Kidney epithelial cell (primary cell): ENCODE measurements around the gene GRM2. TPM values are rescaled to one million over a fixed set of nuclear protein-coding genes. Genes with fewer than 3 reads are reported as not detected.

Experiments used
- DNase-seq: peaks from one replicate; pipeline ENCODE4 v3.0.0-alpha.2; 2010; ENCODE audit warnings: low read depth
- H3K27me3 ChIP-seq: 2 replicates; pipeline ENCODE4 v1.6.0; 2011; ENCODE audit warnings: low read length; ENCODE audit not compliant: control insufficient read depth, insufficient read depth
- H3K36me3 ChIP-seq: 2 replicates; pipeline ENCODE4 v1.5.1; 2011; ENCODE audit warnings: low read length; ENCODE audit not compliant: control insufficient read depth, insufficient read depth
- H3K4me3 ChIP-seq: 2 replicates; pipeline ENCODE4 v1.5.1; 2011; ENCODE audit warnings: low read depth, mild to moderate bottlenecking, control low read depth, low read length
- CTCF ChIP-seq: IDR thresholded peaks from 2 replicates; pipeline ENCODE4 v1.5.1; 2011; ENCODE audit warnings: mild to moderate bottlenecking, moderate library complexity, low read length, control low read depth, inconsistent platforms; ENCODE audit not compliant: insufficient read depth, poor library complexity, severe bottlenecking
- total RNA-seq: library from RNA; depleted of rRNA; stranded (reverse); fragments of >200 nt; gene quantifications from 2 replicates; pipeline ENCODE4 v1.2.3, GENCODE V29; 2015

The GRM2 gene
- total RNA-seq, 1 donor from 2014 or later, result not detected

DNA sequence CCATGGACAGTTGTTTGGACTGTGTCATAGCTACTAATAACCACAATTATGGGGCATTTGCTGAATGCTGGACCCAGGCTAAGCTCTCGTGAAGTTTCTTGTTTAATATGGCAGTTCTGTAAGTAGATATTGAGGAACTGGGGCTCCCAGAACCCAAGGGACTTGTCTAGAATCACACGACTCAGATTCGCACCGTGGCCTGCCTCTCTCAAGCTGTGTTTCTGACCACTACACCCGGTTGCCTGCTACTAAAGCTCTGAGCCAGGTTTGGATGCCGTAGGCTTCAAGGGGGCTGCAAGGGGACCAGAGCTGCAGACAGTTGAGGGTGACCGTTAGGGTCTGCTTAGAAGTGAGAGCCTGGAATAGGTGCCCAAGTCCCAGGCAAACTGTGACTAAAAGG, 24.3 kb upstream of the GRM2 start:
- Histone ChIP-seq H3K36me3 (peaks cover 1% of the 10 kb centered on the region), H3K4me3 (no peak overlapping the region), H3K27me3 (no peaks in the 10 kb centered on the region)
- TF ChIP-seq CTCF, result no peak
- no peak for DNase-seq

- Histone ChIP-seq H3K4me3 (no peak overlapping the region), H3K27me3 (no peaks in the 10 kb centered on the region), H3K36me3 (peaks cover 1% of the 10 kb centered on the region)
- no peak for TF ChIP-seq CTCF
- no peak for DNase-seq
Measured at GRCh38 chr3:51683566-51683965, 23.3 kb upstream of the GRM2 start.

- no peak for DNase-seq
- Histone ChIP-seq H3K27me3 (no peaks in the 10 kb centered on the region), H3K4me3 (no peak overlapping the region), H3K36me3 (peaks cover 1% of the 10 kb centered on the region)
- TF ChIP-seq CTCF, result no peak
Measured at GRCh38 chr3:51684971-51685751, 21.7 kb upstream of the GRM2 start.

DNA sequence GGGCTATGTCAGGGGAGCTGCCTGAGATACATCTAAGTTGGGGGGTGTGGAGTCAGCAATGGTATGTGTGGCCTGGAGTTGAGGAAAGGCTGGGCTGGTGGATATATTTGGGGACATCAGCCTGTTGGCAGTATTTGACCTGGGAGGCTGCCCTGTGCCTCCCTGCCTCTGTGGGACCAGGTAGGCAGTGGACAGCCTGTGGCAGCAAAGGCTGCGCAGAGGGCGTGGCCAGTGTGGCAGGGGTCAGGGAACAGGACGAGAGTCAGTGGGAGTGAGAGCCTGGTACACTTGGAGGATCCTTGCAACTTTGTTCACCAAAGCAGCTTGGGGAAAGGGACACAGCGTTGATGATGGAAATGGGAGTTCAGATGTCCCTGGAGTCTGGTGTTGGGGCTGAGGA, 20.8 kb upstream of the GRM2 start:
- Histone ChIP-seq H3K27me3 (no peaks in the 10 kb centered on the region), H3K4me3 (no peak overlapping the region), H3K36me3 (peaks cover 1% of the 10 kb centered on the region)
- TF ChIP-seq CTCF, result no peak
- no peak for DNase-seq

DNA sequence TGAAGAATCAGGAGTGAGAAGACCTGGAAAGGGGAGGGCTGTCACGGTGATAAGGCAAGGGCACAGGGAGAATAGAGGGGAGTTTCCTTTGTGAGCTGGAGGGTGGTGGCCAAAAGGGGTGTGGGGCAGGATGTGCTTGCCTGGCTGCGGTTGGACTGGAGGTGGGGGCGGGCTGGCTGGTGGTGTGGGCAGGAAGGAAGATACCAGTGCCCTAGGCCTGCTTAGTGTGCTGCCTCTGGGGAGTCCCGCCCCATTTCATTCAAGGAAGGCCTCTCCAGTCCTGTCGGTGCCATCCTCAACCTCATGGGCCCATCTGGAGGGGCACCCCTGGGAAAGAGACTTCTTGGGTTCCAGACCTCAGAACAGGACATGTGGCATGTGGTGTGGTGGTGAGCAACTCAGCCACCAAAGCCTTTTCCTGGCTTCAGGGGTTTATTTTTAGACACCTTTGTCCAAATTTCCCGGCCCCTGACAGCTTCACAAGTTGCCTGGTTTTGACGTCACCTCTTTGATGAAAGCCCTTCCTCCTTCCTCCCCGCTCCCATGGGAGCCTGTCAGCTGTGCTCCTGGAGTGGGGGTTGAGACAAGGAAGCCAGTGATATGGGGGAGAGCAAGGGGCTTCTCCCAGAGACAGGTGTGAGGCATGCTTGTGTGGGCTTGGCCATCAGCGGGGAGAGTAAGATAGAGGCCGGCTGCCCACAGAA, 20.2 kb upstream of the GRM2 start:
- H3K36me3 ChIP-seq, result peaks cover 1% of the 10 kb centered on the region
- no peaks in the 10 kb centered on the region for H3K27me3 ChIP-seq
- DNase-seq, result no peak
- no peak for TF ChIP-seq CTCF
- H3K4me3 ChIP-seq, result no peak overlapping the region
